Duodenal mucosa (tissue), 2 donors: Measurements from ENCODE around the gene GALE.
"Not testable (repeated sequence)": the region's sequence is repeated elsewhere in the genome, so short reads cannot be mapped to it uniquely, and the experiment has no call there.

Experiments
- H3K27ac ChIP-seq: one replicate; pipeline ENCODE4 v1.7.0; 2013; ENCODE audit warnings: low read depth, low read length
- H3K27me3 ChIP-seq, 2 donors: one replicate each; pipeline ENCODE4 v1.7.0; 2013; ENCODE audit warnings: low read length in 2 of 2, control low read depth in 1 of 2; ENCODE audit not compliant: insufficient read depth in 2 of 2, control insufficient read depth in 1 of 2
- H3K36me3 ChIP-seq, 2 donors: one replicate each; pipeline ENCODE4 v1.7.0; 2013; ENCODE audit warnings: low read length in 2 of 2, control low read depth in 1 of 2; ENCODE audit not compliant: insufficient read depth in 2 of 2, control insufficient read depth in 1 of 2
- H3K4me1 ChIP-seq, 2 donors: one replicate each; pipeline ENCODE4 v1.7.0; 2013; ENCODE audit warnings: low read length in 2 of 2, control low read depth in 1 of 2; ENCODE audit not compliant: insufficient read depth in 2 of 2, control insufficient read depth in 1 of 2
- H3K4me3 ChIP-seq, 2 donors: one replicate each; pipeline ENCODE4 v1.7.0; 2013; ENCODE audit warnings: low read length in 2 of 2, low read depth in 1 of 2
- H3K9ac ChIP-seq, 2 donors: one replicate each; pipeline ENCODE4 v1.7.0; 2013; ENCODE audit warnings: low read length in 2 of 2, low read depth in 1 of 2
- H3K9me3 ChIP-seq, 2 donors: one replicate each; pipeline ENCODE4 v1.7.0; 2013; ENCODE audit warnings: low read length in 2 of 2, control low read depth in 1 of 2; ENCODE audit not compliant: control insufficient read depth in 1 of 2

GALE gene

GRCh38 chr1:23810818-23811540 lies 10.4 kb upstream of the GALE start:
- H3K36me3 ChIP-seq = peaks cover 16 to 41% of the 10 kb centered on the region in 2 donors
- no peaks in the 10 kb centered on the region for H3K27me3 ChIP-seq
- no peak overlapping the region for H3K4me3 ChIP-seq
- no peaks in the 10 kb centered on the region for H3K9me3 ChIP-seq
- H3K4me1 ChIP-seq = peaks cover 13 to 20% of the 10 kb centered on the region in 2 donors
- no peak overlapping the region for H3K27ac ChIP-seq
- H3K9ac ChIP-seq = no peak overlapping the region

GRCh38 chr1:23809751-23810171 lies 9.2 kb upstream of the GALE start:
- H3K36me3 ChIP-seq = peaks cover 20 to 44% of the 10 kb centered on the region in 2 donors
- H3K27ac ChIP-seq = peak overlapping the region; percentile 40
- H3K4me1 ChIP-seq = peaks cover 13 to 20% of the 10 kb centered on the region in 2 donors
- H3K4me3 ChIP-seq = no peak overlapping the region
- no peaks in the 10 kb centered on the region for H3K9me3 ChIP-seq
- H3K9ac ChIP-seq = peak overlapping the region; percentile 31 to 43
- H3K27me3 ChIP-seq = no peaks in the 10 kb centered on the region

GRCh38 chr1:23807453-23807852 lies 6.9 kb upstream of the GALE start:
- Histone ChIP-seq H3K27ac (no peak overlapping the region), H3K4me3 (no peak overlapping the region), H3K4me1 (peaks cover 13 to 20% of the 10 kb centered on the region in 2 donors), H3K36me3 (peaks cover 17 to 47% of the 10 kb centered on the region in 2 donors), H3K9me3 (no peaks in the 10 kb centered on the region), H3K27me3 (no peaks in the 10 kb centered on the region), H3K9ac (no peak overlapping the region)

DNA sequence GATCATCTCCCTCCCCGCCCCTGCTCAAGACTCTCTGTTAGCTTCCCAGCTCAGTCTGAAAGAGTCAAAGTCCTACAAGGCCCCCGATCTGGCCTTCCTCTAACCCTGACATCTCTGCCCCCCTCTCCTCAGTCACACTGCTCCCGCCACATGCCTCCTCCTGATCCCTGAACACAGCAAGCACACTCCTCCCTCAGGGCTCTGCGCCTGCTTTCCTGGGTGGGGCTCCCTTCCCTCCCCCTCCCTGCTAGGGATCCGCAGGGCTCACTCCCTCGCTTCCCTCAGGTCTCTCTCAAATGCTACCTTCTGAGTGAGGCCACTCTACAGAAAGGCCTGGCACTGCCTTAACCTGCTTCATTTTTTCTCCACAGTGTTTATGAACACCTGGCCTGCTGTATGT lies 5.7 kb upstream of the GALE start:
- H3K27ac ChIP-seq = no peak overlapping the region
- H3K27me3 ChIP-seq = no peaks in the 10 kb centered on the region
- H3K9me3 ChIP-seq = no peaks in the 10 kb centered on the region
- H3K36me3 ChIP-seq = peaks cover 17 to 48% of the 10 kb centered on the region in 2 donors
- no peak overlapping the region for H3K9ac ChIP-seq
- H3K4me1 ChIP-seq = peaks cover 21 to 27% of the 10 kb centered on the region in 2 donors
- no peak overlapping the region for H3K4me3 ChIP-seq

GRCh38 chr1:23805025-23805424 lies 4.5 kb upstream of the GALE start:
- Histone ChIP-seq H3K4me3 (no peak overlapping the region), H3K36me3 (peaks cover 17 to 48% of the 10 kb centered on the region in 2 donors), H3K27me3 (no peaks in the 10 kb centered on the region), H3K4me1 (peaks cover 14 to 18% of the 10 kb centered on the region in 2 donors), H3K9ac (no peak overlapping the region), H3K27ac (no peak overlapping the region), H3K9me3 (no peaks in the 10 kb centered on the region)

DNA sequence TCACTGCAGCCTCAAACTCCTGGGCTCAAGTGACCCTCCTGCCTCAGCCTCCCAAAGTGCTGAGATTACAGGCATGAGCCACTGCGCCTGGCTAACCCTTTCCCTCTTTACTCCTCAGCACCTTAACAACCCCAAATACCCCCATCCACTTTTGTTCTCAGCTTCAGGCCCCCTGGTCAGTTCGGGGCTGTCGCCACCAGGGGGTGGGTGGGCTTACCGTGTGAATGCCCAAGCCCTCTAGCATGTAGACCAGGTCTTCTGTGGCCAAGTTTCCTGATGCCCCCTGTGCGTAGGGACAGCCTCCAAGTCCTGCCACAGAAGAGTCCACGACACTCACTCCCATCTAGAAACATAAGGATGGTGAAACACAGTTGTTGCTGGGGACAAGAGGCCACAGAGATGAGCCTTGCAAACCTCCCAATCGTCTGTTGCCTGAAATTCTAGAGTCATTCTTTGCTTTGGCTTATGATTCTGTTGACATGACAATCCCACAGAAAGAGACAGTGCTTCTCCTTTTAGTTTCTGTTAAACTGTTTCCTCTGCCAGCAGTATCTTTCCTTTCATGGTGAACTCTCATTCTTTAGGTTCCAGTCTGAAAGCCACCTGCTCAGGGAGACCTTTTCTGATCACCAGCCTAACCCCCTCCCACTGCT lies 3.8 kb upstream of the GALE start:
- Histone ChIP-seq H3K9me3 (no peaks in the 10 kb centered on the region), H3K36me3 (peaks cover 17 to 48% of the 10 kb centered on the region in 2 donors), H3K4me3 (no peak overlapping the region), H3K27me3 (no peaks in the 10 kb centered on the region), H3K4me1 (peaks cover 13 to 20% of the 10 kb centered on the region in 2 donors), H3K9ac (no peak overlapping the region), H3K27ac (no peak overlapping the region)

- no peak overlapping the region for H3K4me3 ChIP-seq
- H3K27ac ChIP-seq = no peak overlapping the region
- no peaks in the 10 kb centered on the region for H3K27me3 ChIP-seq
- peaks cover 17 to 48% of the 10 kb centered on the region in 2 donors for H3K36me3 ChIP-seq
- peaks cover 19 to 26% of the 10 kb centered on the region in 2 donors for H3K4me1 ChIP-seq
- H3K9me3 ChIP-seq = no peaks in the 10 kb centered on the region
- H3K9ac ChIP-seq = no peak overlapping the region
These were observed 3.1 kb upstream of the GALE start for GRCh38 chr1:23803674-23804073.

DNA sequence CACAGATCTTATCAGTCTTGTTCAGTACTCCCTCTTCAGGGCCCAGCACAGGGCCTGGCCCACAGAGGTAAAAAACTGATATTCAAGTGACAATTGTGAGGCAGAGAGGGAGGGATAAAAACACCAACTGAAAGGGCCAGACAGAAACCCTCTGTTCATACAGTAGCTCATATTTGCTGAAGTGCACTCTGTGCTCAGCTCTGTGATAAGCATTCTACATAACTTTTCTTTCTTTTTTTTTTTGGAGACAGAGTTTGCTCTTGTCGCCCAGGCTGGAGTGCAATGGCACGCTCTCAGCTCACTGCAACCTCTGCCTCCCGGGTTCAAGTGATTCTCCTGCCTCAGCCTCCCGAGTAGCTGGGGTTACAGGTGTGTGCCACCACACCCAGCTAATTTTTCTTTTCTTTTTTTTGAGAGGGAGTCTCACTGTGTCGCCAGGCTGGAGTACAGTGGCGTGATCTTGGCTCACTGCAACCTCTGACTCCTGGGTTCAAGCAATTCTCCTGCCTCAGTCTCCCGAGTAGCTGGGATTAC lies 2.3 kb upstream of the GALE start:
- peaks cover 19 to 28% of the 10 kb centered on the region in 2 donors for H3K4me1 ChIP-seq

GRCh38 chr1:23801876-23802275 lies 1.3 kb upstream of the GALE start:
- Histone ChIP-seq H3K9ac (peak overlapping the region; percentile 81 to 87), H3K27me3 (no peaks in the 10 kb centered on the region), H3K27ac (no peak overlapping the region), H3K9me3 (no peaks in the 10 kb centered on the region), H3K4me1 (peaks cover 21 to 32% of the 10 kb centered on the region in 2 donors), H3K4me3 (peak overlapping the region; percentile 87 to 88), H3K36me3 (peaks cover 12 to 48% of the 10 kb centered on the region in 2 donors)

More for the DNA sequence above, 2.3 kb upstream of the GALE start:
- H3K36me3 ChIP-seq = peaks cover 17 to 48% of the 10 kb centered on the region in 2 donors
- H3K4me3 ChIP-seq, H3K9me3 ChIP-seq, H3K27ac ChIP-seq, H3K9ac ChIP-seq, H3K27me3 ChIP-seq: not testable (repeated sequence)

- Histone ChIP-seq H3K9me3 (no peaks in the 10 kb centered on the region), H3K4me1 (peaks cover 25 to 36% of the 10 kb centered on the region in 2 donors), H3K4me3 (peak overlapping the region; percentile 87 to 88), H3K36me3 (peaks cover 11 to 47% of the 10 kb centered on the region in 2 donors), H3K9ac (peak overlapping the region; percentile 81 to 87), H3K27me3 (no peaks in the 10 kb centered on the region), H3K27ac (peak overlapping the region; percentile 83)
These were observed 789 bp upstream of the GALE start for GRCh38 chr1:23801338-23801748.
